SK-N-MC (cell line): ENCODE measurements around the gene SLC4A4.

Experiments
- EZH2 ChIP-seq: fragments of 200-600 bp; sonication (generic); IDR thresholded peaks from one replicate; pipeline ENCODE4 v1.6.1; 2017; ENCODE audit warnings: antibody characterized with exemption
- POLR2AphosphoS5 ChIP-seq: IDR thresholded peaks from 2 replicates; pipeline ENCODE4 v1.6.1; 2012; ENCODE audit warnings: mild to moderate bottlenecking, low read depth, low read length, borderline replicate concordance

- TF ChIP-seq EZH2: no peak
- TF ChIP-seq POLR2AphosphoS5: no peak
These were observed 5.0 kb downstream of the SLC4A4 start for GRCh38 chr4:71343670-71344466.
